ENCODE data around the gene POU2AF3.

POU2AF3 gene

DNA sequence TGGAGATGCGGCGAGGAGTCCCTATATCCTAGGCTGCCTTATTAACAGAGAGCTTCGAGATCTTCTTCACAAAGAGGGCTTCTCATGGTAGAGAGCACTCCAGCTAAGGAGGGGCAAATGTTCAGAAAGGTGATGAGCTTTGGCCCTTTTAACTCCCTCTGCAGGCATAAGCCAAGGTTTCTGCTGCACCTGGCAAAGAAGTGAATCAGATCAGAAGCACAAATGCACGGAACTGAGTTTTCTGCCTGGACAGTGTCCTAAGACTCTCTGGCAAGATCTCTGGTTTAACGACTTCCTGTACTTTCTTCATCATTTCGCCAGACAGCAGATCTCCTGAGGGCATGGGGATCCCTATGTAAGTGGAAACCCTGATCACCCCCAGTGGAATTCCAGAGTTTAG is 37.2 kb downstream of the POU2AF3 start:
- TF ChIP-seq, protein P1, sequence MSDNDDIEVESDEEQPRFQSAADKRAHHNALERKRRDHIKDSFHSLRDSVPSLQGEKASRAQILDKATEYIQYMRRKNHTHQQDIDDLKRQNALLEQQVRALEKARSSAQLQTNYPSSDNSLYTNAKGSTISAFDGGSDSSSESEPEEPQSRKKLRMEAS (IDR thresholded peaks at IDR 0.05) = no peak
- TF ChIP-seq, protein P2, sequence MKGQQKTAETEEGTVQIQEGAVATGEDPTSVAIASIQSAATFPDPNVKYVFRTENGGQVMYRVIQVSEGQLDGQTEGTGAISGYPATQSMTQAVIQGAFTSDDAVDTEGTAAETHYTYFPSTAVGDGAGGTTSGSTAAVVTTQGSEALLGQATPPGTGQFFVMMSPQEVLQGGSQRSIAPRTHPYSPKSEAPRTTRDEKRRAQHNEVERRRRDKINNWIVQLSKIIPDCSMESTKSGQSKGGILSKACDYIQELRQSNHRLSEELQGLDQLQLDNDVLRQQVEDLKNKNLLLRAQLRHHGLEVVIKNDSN (IDR thresholded peaks at IDR 0.05) = no peak
- TF ChIP-seq CREB1 (IDR thresholded peaks at IDR 0.05; ENCODE audit: low read depth) (no peak), ZBTB7A (IDR thresholded peaks at IDR 0.05; ENCODE audit: low read depth) (no peak)

DNA sequence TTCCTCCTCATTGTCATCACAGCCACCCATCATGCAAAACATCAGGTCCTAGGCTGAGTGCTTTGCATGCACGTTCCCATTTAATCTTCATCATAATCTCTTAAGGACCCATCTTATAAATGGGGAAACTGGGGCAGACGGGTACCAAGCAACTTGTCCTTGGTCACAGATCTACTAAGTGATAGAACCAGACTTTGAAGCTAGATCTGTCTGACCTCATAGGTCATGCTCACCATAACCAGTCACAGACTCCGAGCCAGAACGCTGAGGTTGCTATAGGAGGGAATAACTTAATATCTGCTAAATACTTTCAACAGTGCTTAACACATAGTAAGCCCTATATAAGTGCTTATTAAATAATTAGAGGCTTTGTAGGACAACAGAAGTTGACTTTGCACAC is 37.7 kb downstream of the POU2AF3 start:
- TF ChIP-seq TCF12 (IDR thresholded peaks at IDR 0.05; ENCODE audit: low read depth) (no peak), RAD21 (IDR thresholded peaks at IDR 0.05; ENCODE audit: low read depth) (no peak), TEAD4 (IDR thresholded peaks at IDR 0.05) (no peak), EP300 (IDR thresholded peaks at IDR 0.05; ENCODE audit: borderline replicate concordance) (no peak), YY1 (IDR thresholded peaks at IDR 0.05; ENCODE audit: low read depth) (no peak), EGR1 (IDR thresholded peaks at IDR 0.05) (no peak), NFIC (IDR thresholded peaks at IDR 0.05) (no peak), CEBPB (IDR thresholded peaks at IDR 0.05) (no peak), FOXM1 (IDR thresholded peaks at IDR 0.05; ENCODE audit: borderline replicate concordance, low read depth) (no peak), CREB1 (IDR thresholded peaks at IDR 0.05; ENCODE audit: low read depth) (no peak), TAF1 (IDR thresholded peaks at IDR 0.05; ENCODE audit: low read depth) (no peak), ZBTB7A (IDR thresholded peaks at IDR 0.05; ENCODE audit: low read depth) (no peak)
- TF ChIP-seq, protein P1 (IDR thresholded peaks at IDR 0.05) = no peak
- TF ChIP-seq, protein P2 (IDR thresholded peaks at IDR 0.05) = no peak
- TF ChIP-seq, protein P3, sequence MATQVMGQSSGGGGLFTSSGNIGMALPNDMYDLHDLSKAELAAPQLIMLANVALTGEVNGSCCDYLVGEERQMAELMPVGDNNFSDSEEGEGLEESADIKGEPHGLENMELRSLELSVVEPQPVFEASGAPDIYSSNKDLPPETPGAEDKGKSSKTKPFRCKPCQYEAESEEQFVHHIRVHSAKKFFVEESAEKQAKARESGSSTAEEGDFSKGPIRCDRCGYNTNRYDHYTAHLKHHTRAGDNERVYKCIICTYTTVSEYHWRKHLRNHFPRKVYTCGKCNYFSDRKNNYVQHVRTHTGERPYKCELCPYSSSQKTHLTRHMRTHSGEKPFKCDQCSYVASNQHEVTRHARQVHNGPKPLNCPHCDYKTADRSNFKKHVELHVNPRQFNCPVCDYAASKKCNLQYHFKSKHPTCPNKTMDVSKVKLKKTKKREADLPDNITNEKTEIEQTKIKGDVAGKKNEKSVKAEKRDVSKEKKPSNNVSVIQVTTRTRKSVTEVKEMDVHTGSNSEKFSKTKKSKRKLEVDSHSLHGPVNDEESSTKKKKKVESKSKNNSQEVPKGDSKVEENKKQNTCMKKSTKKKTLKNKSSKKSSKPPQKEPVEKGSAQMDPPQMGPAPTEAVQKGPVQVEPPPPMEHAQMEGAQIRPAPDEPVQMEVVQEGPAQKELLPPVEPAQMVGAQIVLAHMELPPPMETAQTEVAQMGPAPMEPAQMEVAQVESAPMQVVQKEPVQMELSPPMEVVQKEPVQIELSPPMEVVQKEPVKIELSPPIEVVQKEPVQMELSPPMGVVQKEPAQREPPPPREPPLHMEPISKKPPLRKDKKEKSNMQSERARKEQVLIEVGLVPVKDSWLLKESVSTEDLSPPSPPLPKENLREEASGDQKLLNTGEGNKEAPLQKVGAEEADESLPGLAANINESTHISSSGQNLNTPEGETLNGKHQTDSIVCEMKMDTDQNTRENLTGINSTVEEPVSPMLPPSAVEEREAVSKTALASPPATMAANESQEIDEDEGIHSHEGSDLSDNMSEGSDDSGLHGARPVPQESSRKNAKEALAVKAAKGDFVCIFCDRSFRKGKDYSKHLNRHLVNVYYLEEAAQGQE (IDR thresholded peaks at IDR 0.05; ENCODE audit: low read depth) = no peak

DNA sequence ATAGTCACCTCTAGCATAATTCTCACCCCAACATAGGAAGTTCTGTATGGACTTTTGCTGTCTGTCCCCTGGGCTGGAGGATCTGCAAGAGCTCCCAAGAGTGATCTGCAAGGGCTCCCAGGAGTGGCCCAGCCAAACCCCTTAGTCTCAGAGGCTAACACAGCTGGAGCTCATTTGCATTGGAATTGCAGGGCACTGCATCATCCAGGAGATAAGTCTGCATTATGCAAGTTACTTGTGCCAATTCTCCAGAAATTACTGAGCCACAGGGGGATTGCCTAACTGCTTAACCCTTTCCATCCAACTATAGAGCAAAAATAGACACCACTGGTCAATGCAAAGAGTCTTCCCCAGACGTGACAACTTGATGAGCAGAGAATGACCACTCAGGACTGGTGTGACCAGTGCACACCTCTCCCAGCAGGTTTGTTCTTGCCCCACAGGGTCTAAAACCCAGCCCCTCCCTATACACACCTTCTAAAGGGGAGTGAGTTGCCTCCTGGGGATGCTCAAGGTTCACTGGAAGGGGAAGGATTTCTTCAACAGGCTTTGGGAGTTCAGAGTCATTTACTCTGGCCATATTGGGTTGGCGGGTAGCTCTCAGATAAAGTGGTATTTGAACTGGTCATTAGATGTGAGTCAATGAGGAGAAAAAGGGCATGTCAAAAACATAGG is 38.4 kb downstream of the POU2AF3 start:
- TF ChIP-seq CEBPB (IDR thresholded peaks at IDR 0.05) (peak; percentile 51; the same call in 1 of the 2 replicates), TAF1 (IDR thresholded peaks at IDR 0.05; ENCODE audit: low read depth) (no peak)

DNA sequence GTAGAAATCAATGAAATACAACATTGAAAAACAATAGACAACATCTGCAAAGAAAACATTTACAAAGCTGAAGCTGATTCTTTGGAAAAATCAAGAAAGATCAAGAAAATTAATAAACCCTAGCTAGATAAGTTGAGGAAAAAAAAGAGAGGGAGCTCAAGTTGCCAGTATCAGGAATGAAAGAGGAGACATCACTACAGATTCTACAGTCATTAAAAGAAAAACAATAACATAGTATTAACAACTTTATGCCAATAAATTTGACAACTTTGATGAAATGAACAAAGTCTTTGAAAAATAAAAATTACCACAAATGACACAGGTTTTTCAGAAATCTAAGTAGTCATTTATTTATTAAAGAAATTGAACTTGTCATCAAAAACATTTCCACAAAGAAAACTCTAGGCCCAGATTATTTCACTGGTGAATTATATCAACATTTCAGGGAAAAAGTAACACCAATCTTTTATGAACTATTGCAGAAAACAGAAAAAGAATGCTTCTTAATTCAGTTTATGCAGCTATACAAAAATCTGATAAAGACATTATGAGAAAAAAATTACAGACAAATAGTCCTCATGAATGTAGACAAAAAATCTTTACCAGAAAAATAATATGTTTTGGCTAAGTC is 41.5 kb downstream of the POU2AF3 start:
- no peak for TF ChIP-seq EP300 (IDR thresholded peaks at IDR 0.05; ENCODE audit: borderline replicate concordance)
- no peak for TF ChIP-seq CREB1 (IDR thresholded peaks at IDR 0.05; ENCODE audit: low read depth)
- TF ChIP-seq ZBTB7A (IDR thresholded peaks at IDR 0.05; ENCODE audit: low read depth) = no peak
- TF ChIP-seq NFIC (IDR thresholded peaks at IDR 0.05) = no peak
- no peak for TF ChIP-seq RAD21 (IDR thresholded peaks at IDR 0.05; ENCODE audit: low read depth)
- TF ChIP-seq, protein P1 (IDR thresholded peaks at IDR 0.05) = no peak
- no peak for TF ChIP-seq TAF1 (IDR thresholded peaks at IDR 0.05; ENCODE audit: low read depth)
- TF ChIP-seq, protein P2 (IDR thresholded peaks at IDR 0.05) = no peak
- TF ChIP-seq EGR1 (IDR thresholded peaks at IDR 0.05) = no peak
- no peak for TF ChIP-seq CEBPB (IDR thresholded peaks at IDR 0.05)
- TF ChIP-seq FOXM1 (IDR thresholded peaks at IDR 0.05; ENCODE audit: borderline replicate concordance, low read depth) = no peak
- no peak for TF ChIP-seq TCF12 (IDR thresholded peaks at IDR 0.05; ENCODE audit: low read depth)
- no peak for TF ChIP-seq TEAD4 (IDR thresholded peaks at IDR 0.05)
- TF ChIP-seq, protein P3 (IDR thresholded peaks at IDR 0.05; ENCODE audit: low read depth) = no peak
- no peak for TF ChIP-seq YY1 (IDR thresholded peaks at IDR 0.05; ENCODE audit: low read depth)

DNA sequence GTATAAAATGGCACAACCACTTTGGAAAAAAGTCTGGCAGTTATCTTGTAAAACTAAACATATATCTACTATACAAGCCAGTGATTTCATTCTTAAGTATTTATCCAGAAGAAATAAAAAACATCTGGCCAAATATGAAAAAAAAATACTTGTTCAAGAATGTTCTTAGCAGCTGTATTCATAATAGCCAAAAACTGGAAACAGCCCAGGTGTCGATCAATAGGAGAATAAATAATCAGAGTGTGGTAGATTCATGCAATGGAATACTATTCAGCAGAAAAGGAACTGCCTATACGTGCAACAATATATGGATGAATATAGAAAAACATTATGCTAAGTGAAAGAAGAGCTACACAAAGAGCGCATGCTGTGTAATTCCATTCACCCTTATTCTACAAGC is 44.0 kb downstream of the POU2AF3 start:
- no peak for TF ChIP-seq TCF12 (IDR thresholded peaks at IDR 0.05; ENCODE audit: low read depth)
- TF ChIP-seq, protein P1 (IDR thresholded peaks at IDR 0.05) = no peak
- TF ChIP-seq, protein P3 (IDR thresholded peaks at IDR 0.05; ENCODE audit: low read depth) = no peak
- TF ChIP-seq, protein P2 (IDR thresholded peaks at IDR 0.05) = no peak
- TF ChIP-seq TAF1 (IDR thresholded peaks at IDR 0.05; ENCODE audit: low read depth) = no peak
- TF ChIP-seq EP300 (IDR thresholded peaks at IDR 0.05; ENCODE audit: borderline replicate concordance) = no peak
- TF ChIP-seq RAD21 (IDR thresholded peaks at IDR 0.05; ENCODE audit: low read depth) = no peak
- no peak for TF ChIP-seq FOXM1 (IDR thresholded peaks at IDR 0.05; ENCODE audit: borderline replicate concordance, low read depth)
- TF ChIP-seq NFIC (IDR thresholded peaks at IDR 0.05) = no peak
- TF ChIP-seq CREB1 (IDR thresholded peaks at IDR 0.05; ENCODE audit: low read depth) = no peak
- TF ChIP-seq YY1 (IDR thresholded peaks at IDR 0.05; ENCODE audit: low read depth) = no peak
- TF ChIP-seq ZBTB7A (IDR thresholded peaks at IDR 0.05; ENCODE audit: low read depth) = no peak
- no peak for TF ChIP-seq EGR1 (IDR thresholded peaks at IDR 0.05)
- no peak for TF ChIP-seq TEAD4 (IDR thresholded peaks at IDR 0.05)
- no peak for TF ChIP-seq CEBPB (IDR thresholded peaks at IDR 0.05)

Data from Ishikawa (cell line).